Measurements from ENCODE around the gene ANLN. TPM values are rescaled to one million over a fixed set of nuclear protein-coding genes. Genes with fewer than 3 reads are reported as not detected.
A peak's percentile ranks its signal among the peaks of the same experiment; 100 is the strongest.

Gene ANLN
- total and polyA plus RNA-seq, 12 donors, result 0.20 to 25.5 (median 2.4) TPM

- H3K9me3 ChIP-seq (replicated peaks in 1 of 3), result no peaks in the 10 kb centered on the region
- no peak overlapping the region for H3K4me3 ChIP-seq
- no peak for DNase-seq
- no peaks in the 10 kb centered on the region for H3K36me3 ChIP-seq (replicated peaks in 1 of 2)
- H3K27ac ChIP-seq, result peak overlapping the region in 1 of 5 donors; percentile 6
- H3K4me1 ChIP-seq (replicated peaks in 1 of 2), result peaks cover 12 to 27% of the 10 kb centered on the region in 2 donors
- no peaks in the 10 kb centered on the region for H3K27me3 ChIP-seq
- TF ChIP-seq POLR2A (IDR thresholded peaks at IDR 0.05), result no peak
- intact Hi-C loops (cut with DNase I), result no loop called here
Measured at GRCh38 chr7:36348256-36348655, 41.4 kb upstream of the ANLN start.

- WGBS, 4 donors, result 47 to 56% (median 53%) methylated on average over 3 of the region's 3 CpGs
- H3K4me1 ChIP-seq (replicated peaks in 1 of 2), result peaks cover 12 to 27% of the 10 kb centered on the region in 2 donors
- H3K9me3 ChIP-seq (replicated peaks in 1 of 3), result no peaks in the 10 kb centered on the region
- H3K27me3 ChIP-seq, result no peaks in the 10 kb centered on the region
- TF ChIP-seq POLR2A (IDR thresholded peaks at IDR 0.05), result no peak
- TF ChIP-seq CTCF (IDR thresholded peaks at IDR 0.05), result no peak
- intact Hi-C loops (cut with DNase I), result no loop called here
- no peak overlapping the region for H3K4me3 ChIP-seq
- H3K36me3 ChIP-seq (replicated peaks in 1 of 2), result no peaks in the 10 kb centered on the region
- H3K27ac ChIP-seq, result peak overlapping the region in 2 of 5 donors; percentile 30 to 70
- no peak for DNase-seq
Measured at GRCh38 chr7:36348771-36349170, 40.9 kb upstream of the ANLN start.

- peak overlapping the region in 3 of 5 donors; percentile 62 to 77 (median 70) for H3K27ac ChIP-seq
- H3K4me1 ChIP-seq (replicated peaks in 1 of 2), result peaks cover 14 to 34% of the 10 kb centered on the region in 2 donors
- H3K36me3 ChIP-seq (replicated peaks in 1 of 2), result no peaks in the 10 kb centered on the region
- TF ChIP-seq POLR2A (IDR thresholded peaks at IDR 0.05) (no peak), CTCF (IDR thresholded peaks at IDR 0.05) (no peak)
- H3K27me3 ChIP-seq, result no peaks in the 10 kb centered on the region
- no peaks in the 10 kb centered on the region for H3K9me3 ChIP-seq (replicated peaks in 1 of 3)
- no peak overlapping the region for H3K4me3 ChIP-seq
- intact Hi-C loops (cut with DNase I), result no loop called here
- no peak for DNase-seq
- WGBS, 4 donors, result 49 to 68% (median 55%) methylated on average over 2 of the region's 2 CpGs
Measured at GRCh38 chr7:36349626-36350025, 40.0 kb upstream of the ANLN start.

- H3K27ac ChIP-seq, result no peak overlapping the region
- no peak for DNase-seq
- 67 to 75% (median 70%) methylated on average over 3 of the region's 3 CpGs for WGBS, 4 donors
- H3K4me1 ChIP-seq (replicated peaks in 1 of 2), result peaks cover 3 to 19% of the 10 kb centered on the region in 2 donors
- H3K27me3 ChIP-seq, result no peaks in the 10 kb centered on the region
- no peaks in the 10 kb centered on the region for H3K36me3 ChIP-seq (replicated peaks in 1 of 2)
- no peak overlapping the region for H3K4me3 ChIP-seq
- TF ChIP-seq POLR2A (IDR thresholded peaks at IDR 0.05), result no peak
- intact Hi-C loops (cut with DNase I), result no loop called here
- no peaks in the 10 kb centered on the region for H3K9me3 ChIP-seq (replicated peaks in 1 of 3)
Measured at GRCh38 chr7:36355490-36355889, 34.2 kb upstream of the ANLN start.

GRCh38 chr7:36357054-36357453, 32.6 kb upstream of the ANLN start:
- H3K27ac ChIP-seq, result no peak overlapping the region
- no peaks in the 10 kb centered on the region for H3K9me3 ChIP-seq (replicated peaks in 1 of 3)
- H3K36me3 ChIP-seq (replicated peaks in 1 of 2), result no peaks in the 10 kb centered on the region
- no peak for DNase-seq
- H3K27me3 ChIP-seq, result no peaks in the 10 kb centered on the region
- WGBS, 4 donors, result 89 to 100% (median 95%) methylated on average over 3 of the region's 3 CpGs
- TF ChIP-seq CTCF (IDR thresholded peaks at IDR 0.05) (no peak), POLR2A (IDR thresholded peaks at IDR 0.05) (no peak)
- no peak overlapping the region for H3K4me3 ChIP-seq
- H3K4me1 ChIP-seq (replicated peaks in 1 of 2), result peaks cover 3 to 19% of the 10 kb centered on the region in 2 donors
- intact Hi-C loops (cut with DNase I), result no loop called here
